Smooth muscle cell of the brain vasculature (primary cell): ENCODE data around the gene MFSD12.

Experiments used
- DNase-seq: peaks from one replicate; pipeline ENCODE4 v3.0.0-alpha.2; 2012; ENCODE audit warnings: low read depth, low spot score

MFSD12 gene

DNA sequence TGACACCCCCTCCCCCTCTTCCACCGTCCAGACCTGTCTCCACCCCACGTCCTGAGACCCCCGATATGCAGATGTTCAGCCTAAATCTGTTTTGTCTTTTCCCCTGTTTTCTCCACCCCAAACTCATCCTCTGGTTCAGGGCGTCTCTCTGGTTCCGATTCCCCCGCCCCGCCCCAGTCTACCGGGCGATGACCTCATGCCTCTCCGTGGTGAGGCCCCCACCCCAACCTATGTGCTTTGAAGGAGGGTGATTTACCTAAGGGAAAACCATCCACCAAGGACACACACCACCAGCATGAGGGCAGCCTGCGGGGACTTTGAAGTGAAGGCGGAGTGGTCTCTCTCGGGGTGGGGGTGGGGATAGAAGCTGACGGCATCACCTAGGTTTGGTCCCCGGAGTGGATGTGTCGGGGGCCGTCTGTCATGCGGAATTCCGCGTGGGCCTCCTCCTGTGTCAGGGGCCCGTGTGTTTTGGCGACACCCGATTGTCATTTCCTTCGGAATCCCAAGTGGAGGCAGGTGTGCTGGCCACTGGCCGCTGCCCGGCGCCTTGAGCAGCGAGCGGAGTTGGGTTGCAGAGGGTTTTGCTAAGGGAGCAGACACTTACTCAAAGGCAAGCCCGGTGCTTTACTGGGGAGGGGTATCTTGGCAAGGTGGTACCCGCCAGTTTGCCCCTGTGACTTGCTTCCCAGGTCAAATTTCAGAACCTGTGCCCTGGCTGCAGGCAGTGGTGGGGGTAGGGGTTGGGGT, 49.8 kb downstream of the MFSD12 start:
- no peak for DNase-seq

GRCh38 chr19:3506384-3507340, 50.7 kb downstream of the MFSD12 start:
- DNase-seq = no peak

DNA sequence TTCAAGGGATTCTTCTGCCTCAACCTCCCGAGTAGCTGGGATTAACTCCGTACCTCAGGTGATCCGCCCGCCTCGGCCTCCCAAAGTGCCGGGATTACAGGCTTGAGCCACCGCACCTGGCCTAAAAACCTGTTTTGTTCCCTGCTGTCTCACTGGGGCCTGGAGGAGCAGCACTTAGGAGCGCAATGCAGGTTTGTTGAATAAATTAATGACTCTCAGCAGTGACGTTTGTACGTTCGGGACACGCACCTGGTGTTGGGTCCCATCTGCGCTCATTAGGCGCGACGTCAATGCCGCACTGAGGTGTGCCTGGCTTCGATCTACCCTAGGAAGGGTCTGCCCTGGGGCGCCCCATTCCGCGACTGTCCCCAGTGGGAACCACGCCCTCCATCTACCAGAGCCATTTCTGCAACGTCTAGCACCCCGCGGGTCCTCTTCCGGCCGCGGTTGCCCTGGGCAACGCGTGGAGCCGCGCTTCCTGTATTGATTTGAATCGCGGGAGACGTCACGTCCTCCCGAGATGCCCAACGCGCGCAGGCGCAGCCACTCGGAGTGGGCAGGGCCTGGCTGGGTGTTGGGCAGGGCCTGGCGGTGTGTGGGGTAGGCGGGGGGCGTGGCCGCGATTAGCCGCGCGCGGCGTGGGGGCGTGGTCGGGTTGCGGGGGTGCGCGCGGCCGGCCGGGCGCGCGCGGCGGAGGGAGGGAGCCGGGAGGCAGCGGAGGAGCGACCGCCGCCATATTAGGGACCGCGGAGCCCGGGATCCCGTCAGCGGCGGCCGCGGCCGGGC, 51.6 kb downstream of the MFSD12 start, which contains the start of gene FZR1:
TSS of gene FZR1 (plus strand) at position 714 of the 786 bp plus-strand sequence. CDS start 16,679 bp downstream, outside the sequence.
- DNase-seq = peak; percentile 97

DNA sequence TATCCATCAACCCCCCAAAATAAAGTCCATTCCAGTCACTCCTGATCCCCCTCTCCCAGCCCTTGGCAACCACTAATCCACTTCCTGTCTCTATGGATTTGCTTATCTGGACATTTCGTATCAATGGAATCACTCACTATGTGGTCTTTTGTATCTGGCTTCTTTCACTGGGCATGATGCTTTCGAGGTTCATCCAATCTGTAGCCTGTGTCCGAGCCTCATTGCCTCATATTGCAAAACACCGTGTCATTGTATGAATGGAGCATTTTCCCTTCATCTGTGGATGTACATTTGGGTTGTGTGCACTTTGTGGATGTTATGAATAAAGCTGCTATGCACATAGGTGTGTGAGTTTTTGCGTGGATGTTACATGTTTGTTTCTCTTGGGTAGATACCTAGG, 52.7 kb downstream of the MFSD12 start:
- no peak for DNase-seq

DNA sequence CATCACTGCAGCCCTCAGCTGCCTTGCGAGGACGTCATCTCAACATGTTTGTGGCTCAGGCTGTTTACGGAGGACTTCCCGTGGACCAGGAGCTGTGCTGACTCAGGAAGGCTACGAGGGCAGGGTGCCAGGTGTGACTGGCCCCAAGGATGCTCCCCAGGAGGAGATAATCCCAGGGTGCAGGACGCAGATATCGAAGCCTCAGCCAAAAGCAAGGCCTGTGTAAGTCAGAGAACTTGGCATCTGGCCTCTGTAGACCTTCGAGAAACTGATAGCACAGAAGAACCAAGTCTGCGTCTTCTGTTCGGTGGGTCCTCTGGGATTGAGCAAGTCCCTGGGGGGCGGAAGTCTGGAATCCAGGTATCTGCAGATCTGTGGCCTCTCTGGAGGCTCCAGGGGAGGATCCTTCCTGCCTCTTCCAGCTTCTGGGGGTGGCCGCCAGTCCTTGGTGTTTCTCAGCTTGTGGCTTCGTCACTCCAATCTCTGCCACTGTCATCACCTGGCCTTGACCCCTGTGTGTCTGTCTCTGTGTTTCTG, 54.3 kb downstream of the MFSD12 start:
- no peak for DNase-seq

GRCh38 chr19:3501780-3502179, 55.6 kb downstream of the MFSD12 start:
- no peak for DNase-seq

DNA sequence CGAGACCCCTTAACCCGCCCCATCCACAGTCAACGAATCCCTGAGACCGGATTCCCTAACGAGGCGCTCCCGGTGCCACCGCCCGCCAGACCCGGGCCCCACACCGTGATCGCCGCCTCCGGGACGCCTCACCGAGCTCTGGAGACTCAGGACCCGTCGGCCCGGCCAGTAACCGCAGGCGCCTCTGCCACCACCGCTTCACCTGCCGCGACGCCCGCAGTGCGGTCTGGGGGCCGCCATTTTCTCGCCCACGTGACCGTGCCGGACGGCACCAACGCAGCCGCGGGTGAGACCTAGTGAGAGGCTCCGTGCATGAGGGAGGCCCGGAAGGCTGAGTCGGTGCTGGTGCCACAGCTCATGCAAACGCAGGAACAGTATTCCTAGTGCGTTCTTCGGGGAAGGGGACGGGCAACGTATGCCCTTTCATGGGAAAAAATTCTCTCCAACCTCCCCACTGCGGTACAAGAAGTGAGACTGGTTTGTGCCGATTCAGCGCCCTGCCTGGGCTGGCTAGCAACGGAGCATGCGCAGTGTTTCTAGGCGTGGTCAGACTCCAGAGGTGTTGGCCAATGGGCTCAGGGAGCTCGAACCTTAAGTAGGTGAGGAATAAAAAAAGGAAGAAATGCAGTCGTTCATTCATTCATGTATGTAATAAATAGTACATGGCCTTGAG, 56.8 kb downstream of the MFSD12 start, which contains the start of gene DOHH:
TSS of gene DOHH (minus strand) at position 246 of the 673 bp plus-strand sequence. CDS start 3,860 bp downstream, outside the sequence.
- peak; percentile 95 for DNase-seq

DNA sequence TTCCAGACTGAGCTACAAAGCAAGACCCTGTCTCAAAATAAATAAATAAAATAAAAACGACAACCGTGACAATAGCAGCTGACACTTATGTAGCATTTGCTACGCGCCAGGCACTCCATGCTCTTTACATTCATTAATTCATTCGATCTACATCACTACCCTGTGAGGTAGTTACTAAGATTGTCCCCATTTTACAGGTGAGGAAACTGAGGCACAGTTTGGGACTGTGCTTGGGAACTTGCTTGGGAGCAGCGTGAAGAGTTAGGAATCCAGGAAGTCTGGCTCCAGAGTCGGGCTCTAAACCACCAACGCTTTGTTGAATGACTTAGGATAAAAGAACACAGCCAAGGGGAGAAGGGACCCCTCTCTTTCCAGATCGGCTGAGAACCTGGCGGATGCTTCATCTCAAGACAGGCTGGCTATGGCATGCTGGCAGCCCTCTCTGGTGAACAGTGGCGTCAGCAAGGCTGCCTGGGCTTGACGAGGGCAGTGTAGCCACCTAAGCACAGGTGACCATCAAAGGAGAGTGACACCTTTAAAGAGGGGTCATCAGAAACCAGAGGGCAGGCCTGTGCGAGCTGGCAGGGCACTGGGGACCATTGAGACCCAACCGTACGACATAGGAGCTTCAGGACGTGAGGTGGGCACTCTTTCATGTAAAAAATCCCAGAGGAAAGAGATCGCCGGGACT, 57.5 kb downstream of the MFSD12 start:
- no peak for DNase-seq

GRCh38 chr19:3497757-3498520, 59.4 kb downstream of the MFSD12 start:
- no peak for DNase-seq

DNA sequence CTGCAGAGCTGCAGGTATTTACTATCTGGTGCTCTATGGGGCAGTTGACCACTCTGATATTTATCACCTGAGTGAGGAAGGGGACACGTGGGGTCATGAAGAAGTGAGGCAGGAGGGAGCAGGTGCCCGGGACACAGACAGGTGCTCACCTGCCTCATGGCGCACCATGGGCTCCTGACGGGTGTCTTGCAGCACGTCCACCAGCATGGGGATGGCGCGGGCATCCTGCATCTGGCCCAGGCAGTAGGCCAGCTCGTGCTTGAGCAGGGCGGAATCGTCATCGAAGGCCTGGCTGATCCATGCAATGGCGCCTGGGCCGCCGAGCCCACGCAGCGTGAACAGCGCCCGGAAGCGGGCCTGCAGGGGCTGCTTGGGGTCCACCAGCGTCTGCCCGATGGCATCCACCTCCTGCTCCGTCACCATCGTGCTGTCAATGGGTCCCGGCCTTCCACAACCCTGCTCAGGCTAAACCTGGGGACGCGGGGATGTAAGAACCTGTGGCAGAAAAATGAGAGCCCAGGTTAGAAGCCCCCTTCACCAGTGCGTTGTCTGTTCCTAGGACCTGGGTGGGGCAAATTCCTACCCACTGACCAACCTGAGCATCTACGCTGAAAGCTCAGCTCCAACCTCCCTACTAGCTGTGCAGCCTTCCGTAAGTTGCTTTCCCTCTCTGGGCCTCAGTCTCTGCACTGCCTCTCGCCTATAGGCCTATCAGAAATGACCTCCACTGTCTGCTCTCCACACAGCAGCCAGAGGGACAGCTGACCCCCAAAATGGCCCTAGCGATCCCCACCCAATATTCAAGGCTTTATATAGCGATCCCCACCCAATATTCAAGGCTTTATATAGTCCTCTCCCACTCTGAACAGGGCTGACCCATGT, 60.8 kb downstream of the MFSD12 start:
- no peak for DNase-seq

- no peak for DNase-seq
Measured at GRCh38 chr19:3494559-3494958, 62.8 kb downstream of the MFSD12 start.
